Activated CD8-positive, alpha-beta memory T cell treated with anti-CD3 and anti-CD28 coated beads, Interleukin-2, amount 50 U/mL, for 24 hours (primary cell): ENCODE results near the gene PIGK.
"Not testable (repeated sequence)": the region's sequence is repeated elsewhere in the genome, so short reads cannot be mapped to it uniquely, and the experiment has no call there.

Experiments
- DNase-seq: peaks from one replicate; pipeline ENCODE4 v3.0.0-alpha.2; 2020; ENCODE audit errors: extremely low read depth

Gene PIGK

GRCh38 chr1:77219166-77219887 lies at the start of gene PIGK:
PIGK (minus strand) TSS chr1:77219430; CDS start chr1:77219402, 28 bp downstream.
- peak; percentile 69 for DNase-seq

DNA sequence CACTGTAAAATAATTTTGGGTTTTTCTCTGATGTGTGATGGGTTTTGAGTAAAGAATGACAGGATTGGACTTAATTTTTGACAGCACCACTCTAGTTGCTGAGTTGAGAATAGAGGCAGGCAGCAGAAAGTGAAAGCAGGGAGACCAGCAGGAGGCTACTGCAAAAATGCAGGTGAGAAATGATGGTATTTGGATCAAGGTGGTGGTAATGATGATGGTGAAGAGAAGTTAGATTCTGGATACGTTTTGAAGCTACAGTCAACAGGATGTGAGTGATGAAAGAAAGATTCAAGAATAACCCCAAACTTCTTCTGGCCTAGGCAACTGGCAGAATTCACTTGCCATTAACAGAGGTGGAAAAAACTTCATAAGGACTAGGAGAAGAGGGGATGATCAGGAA lies 47.8 kb upstream of the PIGK start:
- no peak for DNase-seq

- no peak for DNase-seq
These were observed 46.0 kb upstream of the PIGK start for GRCh38 chr1:77265180-77265579.

DNA sequence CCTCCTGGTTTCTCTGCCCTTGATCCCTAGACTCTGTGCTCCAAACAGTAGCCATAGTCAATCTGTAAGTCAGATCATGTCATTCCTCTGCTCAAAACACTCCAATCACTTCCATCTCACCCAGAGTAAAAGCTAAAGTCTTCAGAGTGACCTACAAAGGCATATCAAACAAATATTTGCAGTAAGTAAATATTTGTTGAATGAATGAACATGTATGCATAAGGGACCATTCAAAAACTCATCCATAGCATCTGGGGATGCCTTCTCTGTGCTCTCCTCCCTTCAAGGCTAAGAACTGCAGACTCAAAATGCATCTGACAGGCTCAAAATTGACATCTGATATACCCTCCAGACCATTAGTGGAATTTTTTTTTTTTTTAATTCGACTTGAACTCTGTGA lies 44.5 kb upstream of the PIGK start:
- DNase-seq = no peak

DNA sequence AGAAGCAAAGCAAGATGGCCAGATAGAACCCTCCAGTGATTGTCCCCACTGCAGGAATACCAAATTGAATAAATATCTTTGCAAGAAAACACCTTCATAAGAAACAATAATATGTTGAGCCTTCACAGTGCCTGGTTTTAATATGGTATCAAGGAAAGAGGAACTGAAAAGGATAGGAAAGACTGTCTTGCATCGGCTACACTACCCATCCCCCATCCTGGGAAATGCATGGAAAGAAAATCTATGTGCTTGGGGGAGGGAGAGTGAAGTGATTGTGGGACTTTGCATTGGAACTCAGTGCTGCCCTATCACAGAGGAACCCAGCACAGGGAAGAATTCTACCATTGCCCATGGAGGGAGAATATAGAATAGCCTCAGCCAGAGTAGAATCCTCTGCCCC lies 34.0 kb upstream of the PIGK start:
- no peak for DNase-seq

GRCh38 chr1:77250126-77250525 lies 30.9 kb upstream of the PIGK start:
- no peak for DNase-seq

DNA sequence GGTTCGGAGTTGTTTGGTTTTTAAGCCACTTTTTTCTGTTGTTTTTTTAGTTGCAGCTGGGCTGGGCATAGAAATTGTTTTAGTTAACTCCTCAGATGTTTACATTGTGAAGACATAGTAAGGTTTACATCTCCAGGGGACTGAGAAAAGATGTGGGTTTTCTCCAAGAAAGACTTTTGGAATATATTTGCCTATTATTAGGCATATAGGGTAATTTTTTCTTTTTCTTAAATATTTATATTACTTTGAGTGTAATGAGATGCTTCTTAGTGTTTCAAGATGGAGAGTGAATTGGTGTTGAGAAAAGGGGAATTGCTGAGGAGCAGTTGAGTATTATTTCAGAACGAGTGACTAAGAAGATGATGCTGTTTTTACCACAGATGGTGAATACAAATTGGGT lies 26.6 kb upstream of the PIGK start:
- no peak for DNase-seq

- no peak for DNase-seq
These were observed 20.1 kb upstream of the PIGK start for GRCh38 chr1:77239311-77239710.

- DNase-seq = no peak
These were observed 19.2 kb upstream of the PIGK start for GRCh38 chr1:77238462-77238861.

GRCh38 chr1:77234943-77235342 lies 15.7 kb upstream of the PIGK start:
- DNase-seq = no peak

GRCh38 chr1:77234096-77234495 lies 14.9 kb upstream of the PIGK start:
- DNase-seq = no peak

GRCh38 chr1:77232829-77233228 lies 13.6 kb upstream of the PIGK start:
- DNase-seq = no peak

DNA sequence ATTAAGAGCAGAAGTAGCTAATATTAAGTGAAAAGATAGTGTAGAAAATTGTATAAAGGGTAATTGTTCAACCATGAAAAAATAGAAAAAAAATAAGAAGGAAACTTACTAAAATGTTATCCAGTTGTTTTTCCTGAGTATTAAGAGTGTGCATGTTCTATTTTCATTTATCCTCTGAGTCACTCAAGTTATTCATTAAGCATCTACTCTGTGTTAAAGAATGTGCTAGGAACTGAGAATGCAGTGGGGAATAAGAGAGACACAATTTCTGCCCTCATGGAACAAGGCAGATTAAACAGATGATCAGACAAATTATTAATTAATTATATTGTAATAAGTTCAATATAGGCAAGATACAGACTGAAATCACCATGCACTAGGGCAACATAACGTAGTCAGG lies 10.8 kb upstream of the PIGK start:
- no peak for DNase-seq

GRCh38 chr1:77228836-77229235 lies 9.6 kb upstream of the PIGK start:
- DNase-seq = no peak

- DNase-seq = no peak
These were observed 8.2 kb upstream of the PIGK start for GRCh38 chr1:77227381-77227780.

DNA sequence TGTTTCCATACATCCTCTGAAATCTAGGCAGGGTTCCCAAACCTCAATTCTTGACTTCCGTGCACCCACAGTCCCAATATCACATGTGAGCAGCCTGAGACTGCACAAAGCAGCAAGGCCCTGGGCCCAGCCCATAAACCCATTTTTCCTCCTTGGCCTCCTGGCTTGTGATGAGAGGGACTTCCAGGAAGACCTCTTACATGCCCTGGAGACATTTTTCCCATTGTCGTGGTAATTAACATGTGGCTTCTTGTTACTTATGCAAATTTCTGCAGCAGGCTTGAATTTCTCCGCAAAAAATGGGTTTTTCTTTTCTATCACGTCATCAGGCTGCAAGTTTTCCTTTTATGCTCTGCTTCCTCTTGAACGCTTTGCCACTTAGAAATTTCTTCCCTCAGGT lies 3.3 kb upstream of the PIGK start:
- DNase-seq = no peak

DNA sequence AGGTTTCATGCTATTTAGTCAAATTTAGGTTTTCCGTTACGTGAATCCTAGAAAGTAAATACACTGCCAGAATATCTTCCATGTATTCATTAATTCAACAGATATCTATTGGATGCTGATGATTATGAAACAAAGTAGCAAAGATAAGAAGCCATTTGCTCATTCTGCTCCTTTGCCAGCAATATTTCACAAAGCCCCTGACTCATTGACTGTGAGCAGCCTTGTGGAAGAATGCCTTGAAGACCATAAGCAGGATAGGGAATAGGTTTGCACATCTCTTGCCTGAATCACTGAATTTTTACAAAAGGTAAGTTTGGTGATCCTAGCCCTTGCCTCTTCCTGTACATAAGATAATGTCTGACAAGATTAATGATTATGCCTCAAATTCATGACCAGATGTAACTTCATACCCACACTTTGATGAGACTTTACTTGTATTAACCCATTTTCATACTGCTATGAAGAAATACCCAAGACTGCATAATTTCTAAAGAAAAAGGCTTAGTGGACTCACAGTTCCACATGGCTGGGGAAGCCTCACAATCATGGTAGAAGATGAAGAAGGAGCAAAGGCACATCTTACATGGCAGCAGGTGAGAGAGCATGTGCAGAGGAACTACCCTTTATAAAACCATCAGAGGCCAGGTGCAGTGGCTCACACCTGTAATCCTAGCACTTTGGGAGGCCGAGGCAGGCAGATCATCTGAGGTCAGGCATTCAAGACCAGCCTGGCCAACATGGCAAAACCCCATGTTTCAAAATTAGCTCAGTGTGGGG lies 1.6 kb upstream of the PIGK start:
- no peak for DNase-seq

- no peak for DNase-seq
These were observed 609 bp downstream of the PIGK start for GRCh38 chr1:77218477-77219165.

- DNase-seq = not testable (repeated sequence)
These were observed 15.2 kb downstream of the PIGK start for GRCh38 chr1:77204043-77204442.

GRCh38 chr1:77202751-77203150 lies 16.5 kb downstream of the PIGK start:
- DNase-seq = no peak

DNA sequence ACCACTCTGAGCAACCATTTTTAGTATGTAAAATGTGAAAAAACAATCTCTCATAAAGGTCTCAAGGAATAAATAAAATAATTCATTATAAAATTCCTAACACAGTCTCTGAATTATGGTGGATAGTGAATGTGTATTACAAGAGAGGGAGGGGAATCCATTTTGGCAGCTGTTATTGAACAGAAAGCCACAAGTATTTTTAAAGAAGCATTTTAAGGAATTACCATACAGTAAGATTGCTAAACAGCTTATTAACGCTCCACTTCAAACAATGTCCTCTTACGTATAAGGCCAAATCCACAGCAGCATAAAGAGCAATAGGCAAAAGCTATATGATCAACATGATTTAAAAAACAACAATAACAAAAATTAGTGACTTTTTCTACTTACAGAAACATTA lies 18.4 kb downstream of the PIGK start:
- no peak for DNase-seq

DNA sequence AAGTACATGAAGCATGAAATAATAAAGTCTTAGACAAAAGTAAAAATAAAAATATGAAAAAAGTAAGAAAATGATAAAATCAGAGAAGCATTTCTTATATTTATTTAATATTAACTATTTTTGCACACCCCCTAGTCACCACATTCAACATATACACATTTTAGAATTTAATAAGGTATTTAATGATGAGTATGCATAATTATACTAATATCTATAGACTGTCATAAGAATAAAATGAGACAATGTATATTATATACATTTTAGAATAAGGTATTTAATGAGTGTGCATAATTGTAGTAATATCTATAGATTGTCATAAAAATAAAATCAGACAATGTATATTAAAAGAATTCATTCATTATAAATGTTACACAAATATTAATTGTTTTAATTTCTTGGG lies 18.9 kb downstream of the PIGK start:
- DNase-seq = no peak

- no peak for DNase-seq
These were observed 21.9 kb downstream of the PIGK start for GRCh38 chr1:77197351-77197750.
